GM21515 (cell line): ENCODE measurements around the gene CDC42BPB.

Experiments used
- ATAC-seq: cut with Tn5 transposase; IDR thresholded peaks from one replicate; pipeline ENCODE4 v1.9.1; 2021; ENCODE audit not compliant: unreplicated experiment

CDC42BPB gene

GRCh38 chr14:103022002-103022684, 35.2 kb downstream of the CDC42BPB start:
- no peak for ATAC-seq

DNA sequence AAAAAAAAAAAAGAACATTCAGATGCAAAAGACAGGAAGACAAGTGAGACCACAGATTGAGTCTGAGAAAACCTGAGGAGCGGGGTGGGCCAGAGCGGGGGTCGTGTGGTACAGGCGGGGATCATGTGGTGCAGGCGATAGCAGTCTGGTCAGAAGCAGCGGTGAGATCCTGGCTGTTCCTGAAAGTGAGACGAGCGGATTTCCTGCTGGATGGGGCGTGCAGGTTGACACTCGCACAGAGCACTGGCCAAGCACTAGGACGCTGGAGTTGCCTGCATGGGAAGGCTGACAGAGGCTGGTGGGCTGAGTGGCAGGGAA, 35.7 kb downstream of the CDC42BPB start:
- no peak for ATAC-seq

DNA sequence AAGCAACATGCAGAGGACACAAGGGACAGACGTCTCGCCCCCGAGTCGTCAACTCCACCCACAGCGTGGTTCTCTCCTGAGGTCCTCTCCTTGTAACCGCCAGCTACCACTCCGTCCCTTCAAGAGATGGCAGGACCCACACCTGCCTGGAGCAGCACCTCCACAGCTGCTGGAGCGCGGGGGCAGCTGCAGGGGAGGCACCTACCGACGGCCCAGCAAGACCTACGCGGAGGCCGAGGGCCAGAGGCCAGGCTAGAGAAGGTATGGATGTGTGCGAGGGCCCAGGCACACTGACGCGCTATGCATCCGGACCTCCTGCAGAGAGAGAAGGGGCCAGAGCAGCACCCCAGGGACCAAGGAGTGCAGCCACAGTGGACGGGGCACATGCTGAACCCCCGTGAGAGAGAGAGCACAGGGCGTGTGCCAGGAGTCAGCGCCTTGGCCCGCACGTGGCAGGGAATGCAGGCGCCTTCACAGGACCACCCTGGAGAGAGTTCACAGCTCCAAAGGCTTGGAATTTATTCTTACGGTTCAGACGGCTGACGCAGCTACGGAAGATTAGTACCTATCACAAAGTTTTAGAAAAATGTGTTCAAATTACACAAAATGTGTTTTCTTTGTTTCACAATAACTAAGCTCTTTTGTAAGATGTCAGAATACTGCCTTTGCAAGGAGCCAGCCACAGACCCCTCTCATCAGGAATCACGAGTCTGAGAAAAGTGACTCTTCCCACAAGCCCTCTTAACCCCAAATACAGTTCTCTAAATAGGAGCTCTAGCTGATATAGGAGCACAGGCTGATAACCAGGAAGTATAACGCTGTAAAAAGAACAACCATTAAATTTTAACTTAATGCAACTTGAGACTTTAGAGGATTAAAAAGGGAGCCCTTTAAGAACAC, 36.8 kb downstream of the CDC42BPB start:
- no peak for ATAC-seq

DNA sequence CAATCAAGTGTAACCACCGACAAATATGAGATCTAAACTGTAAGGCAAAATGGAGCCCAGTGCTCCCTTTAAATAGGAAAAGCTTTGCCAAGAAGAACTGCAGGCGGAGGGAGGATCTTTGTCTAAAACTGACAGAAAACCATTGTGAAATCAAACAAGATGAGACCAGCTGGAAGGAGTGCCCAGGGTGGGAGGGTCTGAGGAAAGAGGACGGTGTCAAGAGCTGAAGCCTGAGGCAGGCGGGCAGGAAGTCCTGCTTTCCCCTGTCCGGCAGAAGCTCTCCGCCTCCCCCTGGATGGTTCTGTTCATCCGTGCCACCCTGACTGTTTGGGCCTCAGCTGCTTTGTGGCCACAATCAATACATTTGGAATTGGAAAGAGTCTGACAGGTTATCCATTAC, 37.5 kb downstream of the CDC42BPB start:
- no peak for ATAC-seq

GRCh38 chr14:103019236-103019635, 38.1 kb downstream of the CDC42BPB start:
- no peak for ATAC-seq

GRCh38 chr14:103016594-103016993, 40.8 kb downstream of the CDC42BPB start:
- no peak for ATAC-seq

GRCh38 chr14:103016071-103016470, 41.3 kb downstream of the CDC42BPB start:
- ATAC-seq = no peak

DNA sequence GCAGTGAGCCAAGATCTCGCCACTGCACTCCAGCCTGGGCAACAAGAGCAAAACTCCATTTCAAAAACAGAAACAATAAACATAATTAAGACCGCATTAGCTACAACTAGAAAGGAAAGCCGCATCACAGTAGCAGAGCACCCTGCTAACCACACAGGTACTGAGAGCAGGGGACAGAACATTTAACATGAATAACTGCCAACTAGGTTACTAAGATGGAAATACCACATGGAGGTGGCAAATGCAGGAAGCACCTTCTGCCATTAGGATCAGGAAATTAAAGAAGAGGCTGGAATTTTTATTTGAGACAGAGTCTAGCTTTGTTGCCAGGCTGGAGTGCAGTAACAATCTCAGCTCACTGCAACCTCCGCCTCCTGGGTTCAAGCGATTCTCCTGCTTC, 41.9 kb downstream of the CDC42BPB start:
- no peak for ATAC-seq

DNA sequence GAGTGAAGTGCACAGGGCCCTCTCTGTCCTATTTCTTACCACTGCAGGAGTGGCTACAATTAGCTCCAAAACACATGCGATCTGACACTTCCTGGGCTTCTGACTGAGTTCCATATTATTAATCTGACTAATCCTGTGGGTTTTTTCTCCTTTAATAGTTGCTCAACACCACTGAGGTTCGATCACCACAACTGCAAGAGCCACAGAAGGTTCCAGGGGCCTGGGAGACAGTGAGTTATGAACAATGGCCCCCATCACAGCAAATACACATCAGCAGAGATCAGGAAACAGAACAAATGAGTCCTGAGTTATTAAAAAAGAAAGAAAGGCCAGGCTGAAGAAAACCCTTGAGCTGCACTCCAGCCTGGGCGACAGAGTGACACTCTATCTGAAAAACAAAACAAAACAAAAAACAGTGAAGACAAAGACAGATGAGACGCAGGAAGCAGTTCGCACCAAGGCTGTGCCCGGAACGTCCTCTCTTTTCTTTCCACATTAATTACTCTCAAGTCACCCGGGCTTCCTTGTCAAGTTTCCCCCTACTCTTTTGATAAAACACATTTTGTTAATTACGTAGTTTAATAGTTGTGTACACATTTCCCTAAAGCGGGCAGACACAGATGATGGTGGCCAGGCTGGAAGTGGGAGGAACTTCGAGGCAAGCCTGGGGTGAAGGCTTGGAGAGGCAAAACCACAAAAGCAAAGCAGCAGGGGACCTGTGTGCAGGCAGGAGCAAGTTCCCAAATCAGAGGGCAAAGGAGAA, 42.7 kb downstream of the CDC42BPB start:
- no peak for ATAC-seq

GRCh38 chr14:103013028-103013427, 44.3 kb downstream of the CDC42BPB start:
- ATAC-seq = no peak

DNA sequence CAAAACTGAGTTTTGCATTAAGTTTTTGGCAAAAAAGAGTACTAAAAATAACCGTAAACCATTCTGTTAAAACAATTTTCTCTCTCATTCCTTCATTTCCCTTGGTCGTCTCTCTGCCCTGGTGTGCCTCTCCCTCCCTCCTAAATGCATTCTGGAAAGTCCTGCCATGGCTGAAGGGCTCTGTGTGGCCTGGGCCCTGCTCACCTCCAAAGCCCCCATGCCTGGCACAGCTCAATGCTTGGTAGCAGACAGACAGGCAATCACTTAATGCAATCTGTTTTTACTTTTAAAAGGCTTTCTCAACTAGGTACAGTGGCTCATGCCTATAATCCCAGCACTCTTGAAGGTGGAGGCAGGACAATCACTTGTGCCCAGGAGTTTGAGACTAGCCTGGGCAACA, 47.8 kb downstream of the CDC42BPB start:
- no peak for ATAC-seq

- ATAC-seq = no peak
Measured at GRCh38 chr14:103008768-103009357, 48.5 kb downstream of the CDC42BPB start.

DNA sequence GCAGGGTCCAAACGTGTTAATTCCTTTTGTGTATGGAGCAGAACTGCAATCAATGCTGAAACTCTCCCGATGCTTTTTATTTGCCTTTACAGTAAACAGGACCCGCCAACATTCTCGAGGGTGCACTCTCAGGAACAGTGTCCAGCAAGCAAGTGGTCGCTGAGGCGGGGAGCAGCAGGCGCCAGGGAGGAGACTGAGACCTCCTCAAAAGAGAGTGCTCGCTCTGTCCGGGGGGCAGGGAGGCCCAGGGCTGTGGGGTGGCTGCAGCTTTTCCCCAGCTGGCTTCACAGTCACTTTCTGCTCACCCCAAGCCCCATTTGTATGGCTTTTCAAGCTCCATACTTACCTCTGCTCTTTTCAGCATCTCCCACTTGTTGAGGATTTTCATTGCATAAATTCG, 49.2 kb downstream of the CDC42BPB start:
- no peak for ATAC-seq

DNA sequence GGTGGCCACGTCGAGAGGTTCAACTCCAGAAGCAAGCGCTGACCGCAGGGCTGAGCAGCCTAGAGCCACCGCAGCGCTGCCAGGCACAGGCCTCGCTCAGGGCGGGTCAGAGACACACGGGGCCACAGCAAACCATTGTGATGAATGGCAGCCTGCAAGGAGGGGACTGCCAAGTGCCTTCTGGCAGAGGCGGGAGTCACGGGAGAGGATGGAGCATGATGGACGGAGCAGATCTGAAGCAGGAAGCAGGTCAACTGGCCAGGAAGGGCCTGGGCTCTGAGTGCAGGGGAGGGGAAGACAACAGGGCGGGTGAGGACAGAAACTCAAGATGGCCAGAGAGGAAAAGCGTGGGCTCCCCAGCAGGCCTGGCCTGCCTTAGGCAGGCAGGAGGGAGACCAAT, 49.8 kb downstream of the CDC42BPB start:
- ATAC-seq = no peak

DNA sequence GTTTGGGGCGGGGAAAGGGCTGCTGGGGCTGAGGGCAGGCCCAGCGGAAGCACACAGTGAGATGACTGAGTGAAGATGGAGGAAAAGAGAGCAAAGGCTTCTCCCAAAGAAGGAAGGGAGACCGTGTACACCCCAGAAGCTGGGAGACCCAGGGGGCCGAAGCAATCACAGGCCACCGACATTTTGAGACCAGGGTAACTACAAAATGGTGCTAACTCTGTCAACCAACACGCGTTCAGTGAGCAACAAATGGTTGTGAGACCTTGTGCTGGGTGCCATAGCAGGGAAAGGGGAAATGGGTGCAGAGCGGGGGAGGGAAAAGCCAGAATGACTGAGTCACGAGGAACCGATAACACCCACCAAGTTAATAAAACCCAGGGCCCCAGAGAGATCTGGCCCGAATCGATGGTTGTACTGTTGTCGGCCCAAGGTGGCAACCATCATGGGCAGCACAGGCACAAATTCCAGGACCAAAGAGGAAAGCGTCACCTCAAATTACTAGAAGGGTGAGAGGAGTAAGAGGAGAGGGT, 50.3 kb downstream of the CDC42BPB start:
- no peak for ATAC-seq

- no peak for ATAC-seq
Measured at GRCh38 chr14:103006106-103006505, 51.2 kb downstream of the CDC42BPB start.

DNA sequence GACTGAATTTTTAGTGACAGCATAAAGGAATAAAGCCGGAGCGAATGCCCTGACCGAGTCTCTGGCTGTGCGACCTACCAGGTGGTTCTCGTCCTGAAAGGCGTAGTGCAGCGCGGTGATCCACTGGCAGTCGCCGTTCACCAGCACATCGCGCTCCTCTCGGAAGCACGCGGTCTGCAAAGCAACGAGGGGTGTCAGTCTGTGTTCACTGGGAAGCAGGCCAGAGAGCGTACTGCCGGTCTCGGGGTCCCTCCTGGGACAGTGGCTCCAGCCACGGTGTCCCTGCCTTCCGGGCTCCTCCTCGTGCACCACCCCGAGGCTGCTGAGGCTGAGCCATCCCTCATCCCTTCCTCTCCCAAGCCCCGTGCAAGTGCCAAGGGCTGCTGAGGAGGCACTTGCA, 53.5 kb downstream of the CDC42BPB start:
- ATAC-seq = no peak

DNA sequence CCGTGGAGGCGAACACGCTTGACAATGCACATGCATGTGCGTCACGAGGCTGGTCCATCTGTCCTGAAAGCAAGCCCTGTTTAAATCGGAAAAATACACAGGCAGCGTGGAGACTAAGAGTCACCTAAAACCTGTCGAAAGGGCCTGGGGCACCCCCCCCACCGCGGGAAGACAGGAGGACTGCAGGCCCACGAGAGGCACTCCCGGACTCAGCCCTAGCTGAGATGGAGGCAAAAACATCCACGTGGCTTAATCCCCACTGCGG, 54.1 kb downstream of the CDC42BPB start:
- ATAC-seq = no peak

- ATAC-seq = no peak
Measured at GRCh38 chr14:103002578-103003350, 54.6 kb downstream of the CDC42BPB start.

DNA sequence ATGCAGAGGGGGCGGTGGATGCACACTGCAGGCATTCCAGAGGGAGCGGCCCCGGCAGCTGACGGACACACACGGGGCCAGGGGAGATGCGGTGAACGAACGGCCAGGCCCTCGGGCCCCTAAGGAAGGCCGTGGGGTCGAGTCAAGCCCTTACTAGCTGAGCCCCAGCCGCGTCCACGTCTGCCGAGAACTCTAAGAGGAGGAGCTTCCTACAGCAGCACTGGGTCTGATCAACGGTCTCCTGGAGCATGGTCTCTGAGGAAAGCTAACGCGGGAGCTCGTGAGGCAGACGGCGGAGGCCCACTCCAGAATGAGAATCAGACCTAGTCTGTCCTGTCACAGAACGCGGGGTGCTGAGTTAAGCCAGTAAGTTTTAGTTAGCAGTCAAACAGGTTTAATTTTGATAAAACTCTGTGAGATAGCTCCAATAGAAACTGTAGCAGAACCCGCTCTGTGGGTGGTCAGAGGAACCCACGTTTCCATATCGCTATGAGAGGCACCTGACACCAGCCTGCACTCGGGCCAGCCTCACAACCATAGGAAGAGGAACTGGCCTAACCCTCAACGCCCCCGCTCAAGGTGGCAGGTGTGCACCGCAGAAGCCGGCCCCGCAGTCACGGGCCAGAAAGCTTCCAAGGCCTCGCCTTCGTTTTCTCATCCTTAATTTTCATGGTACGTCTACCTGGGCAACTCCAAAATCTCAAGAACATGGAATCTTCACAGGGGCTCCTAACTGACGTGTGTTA, 55.5 kb downstream of the CDC42BPB start:
- ATAC-seq = no peak
